GM12878 (cell line): ENCODE measurements around the gene REEP1. TPM values are rescaled to one million over a fixed set of nuclear protein-coding genes. Genes with fewer than 3 reads are reported as not detected.

ENCODE experiments used
- ATAC-seq: fragments of 200-7000 bp; cut with Tn5 transposase; 3 replicates; pipeline ENCODE4 v1.9.1; 2020; ENCODE audit warnings: mild to moderate bottlenecking, moderate library complexity
- BruUV-seq: library from RNA; stranded (reverse); fragments of 400-500 nt; replicated peaks from 2 replicates; lab custom pipeline; 2021; lab: Mats Ljungman, UMichigan
- CTCF ChIA-PET: fragments of 300-600 bp; sonication (Branson Sonifier 250); formaldehyde crosslinking; extraction: SDS; loops from one replicate; lab custom pipeline; 2021; ENCODE audit warnings: inconsistent platforms; lab: Yijun Ruan, JAX
- POLR2A ChIA-PET: fragments of 350-600 bp; formaldehyde crosslinking; extraction: SDS; loops from one replicate; lab custom pipeline; 2021; ENCODE audit warnings: inconsistent platforms; lab: Charles Lee
- RAD21 ChIA-PET: fragments of 300-600 bp; sonication (Branson Sonifier 250); formaldehyde crosslinking; loops from one replicate; lab custom pipeline; 2023; ENCODE audit warnings: antibody characterized with exemption; ENCODE audit not compliant: unreplicated experiment; lab: Charles Lee
- SMC1A ChIA-PET: fragments of 300-600 bp; sonication (Branson Sonifier 250); formaldehyde crosslinking; loops from one replicate; lab custom pipeline; 2023; ENCODE audit not compliant: unreplicated experiment, uncharacterized antibody; lab: Charles Lee
- DNase-seq: peaks from one replicate; pipeline ENCODE4 v3.0.0-alpha.2; 2011; ENCODE audit warnings: low read depth, low spot score
- FAIRE-seq: peaks from 3 replicates; lab custom pipeline; 2011; peaks lifted over from hg19 to GRCh38; lab: Jason Lieb, UNC
- H2AFZ ChIP-seq: 2 replicates; pipeline ENCODE4 v1.6.0; 2011; ENCODE audit warnings: low read depth, low read length, control low read depth; ENCODE audit not compliant: control insufficient read depth
- H3K27ac ChIP-seq: 2 replicates; pipeline ENCODE4 v1.5.1; 2011; ENCODE audit warnings: control low read depth; ENCODE audit not compliant: control insufficient read depth, insufficient read depth
- H3K27me3 ChIP-seq, 2 experiments: replicated peaks in 1 of 2; 2 replicates each; pipeline versions ENCODE4 v1.6.0 to v1.6.1; 2011; ENCODE audit warnings: low read length in 1 of 2; ENCODE audit not compliant: control insufficient read depth in 2 of 2, insufficient read depth in 2 of 2
- H3K36me3 ChIP-seq, 2 experiments: 2 replicates each; pipeline ENCODE4 v1.5.1; 2011; ENCODE audit warnings: low read length in 1 of 2; ENCODE audit not compliant: control insufficient read depth in 2 of 2, insufficient read depth in 2 of 2
- H3K4me1 ChIP-seq: 2 replicates; pipeline ENCODE4 v1.6.1; 2011; ENCODE audit warnings: mild to moderate bottlenecking, low read length, moderate library complexity, mixed read lengths; ENCODE audit not compliant: control insufficient read depth, insufficient read depth
- H3K4me2 ChIP-seq: 2 replicates; pipeline ENCODE4 v1.6.0; 2011; ENCODE audit warnings: control low read depth; ENCODE audit not compliant: control insufficient read depth, insufficient read depth
- H3K4me3 ChIP-seq: fragments of 200-600 bp; sonication (generic); 2 replicates; pipeline ENCODE4 v1.5.1; 2016
- H3K79me2 ChIP-seq: 2 replicates; pipeline ENCODE4 v1.6.0; 2011; ENCODE audit warnings: low read length; ENCODE audit not compliant: control insufficient read depth, insufficient read depth
- H3K9ac ChIP-seq: 2 replicates; pipeline ENCODE4 v1.8.0; 2011; ENCODE audit warnings: low read length, control low read depth, mixed read lengths; ENCODE audit not compliant: control insufficient read depth, insufficient read depth
- H3K9me3 ChIP-seq: replicated peaks from 3 replicates; pipeline ENCODE4 v1.5.1; 2011; ENCODE audit warnings: mild to moderate bottlenecking, low read length; ENCODE audit not compliant: control insufficient read depth, insufficient read depth
- H4K20me1 ChIP-seq: 2 replicates; pipeline ENCODE4 v1.6.0; 2011; ENCODE audit not compliant: control insufficient read depth, insufficient read depth
- CTCF ChIP-seq, 3 experiments: IDR thresholded peaks in 2 of 3; conservative IDR thresholded peaks in 1 of 3; 2 replicates each; pipeline ENCODE4 v1.5.1; 2011; ENCODE audit warnings: low read depth in 3 of 3, low read length in 3 of 3, mild to moderate bottlenecking in 3 of 3, control low read depth in 2 of 3, moderate library complexity in 2 of 3, inconsistent platforms in 1 of 3, mixed read lengths in 1 of 3; ENCODE audit not compliant: control insufficient read depth in 2 of 3, insufficient read depth in 1 of 3; ENCODE audit errors: extremely low read depth in 1 of 3
- E4F1 ChIP-seq: fragments of 450-650 bp; IDR thresholded peaks from 2 replicates; pipeline ENCODE4 v1.6.1; 2018; ENCODE audit warnings: borderline replicate concordance, mild to moderate bottlenecking; ENCODE audit not compliant: partially characterized antibody
- ELK1 ChIP-seq: IDR thresholded peaks from 2 replicates; pipeline ENCODE4 v1.6.1; 2012; ENCODE audit warnings: low read depth, low read length, improper control_type of control experiment
- JUNB ChIP-seq: IDR thresholded peaks from 2 replicates; pipeline ENCODE4 v1.6.1; 2016; ENCODE audit warnings: antibody characterized with exemption, mild to moderate bottlenecking
- KDM1A ChIP-seq: fragments of 200-600 bp; sonication (generic); IDR thresholded peaks from 2 replicates; pipeline ENCODE4 v1.6.1; 2016; ENCODE audit warnings: borderline replicate concordance
- NFXL1 ChIP-seq: fragments of 450-650 bp; IDR thresholded peaks from 2 replicates; pipeline ENCODE4 v1.6.1; 2017; ENCODE audit warnings: antibody characterized with exemption, mild to moderate bottlenecking, borderline replicate concordance
- NR2F1 ChIP-seq: fragments of 450-650 bp; conservative IDR thresholded peaks from 2 replicates; pipeline ENCODE4 v1.6.1; 2017; ENCODE audit warnings: mild to moderate bottlenecking
- RAD21 ChIP-seq: IDR thresholded peaks from 2 replicates; pipeline ENCODE4 v1.6.1; 2011; ENCODE audit warnings: mild to moderate bottlenecking, low read depth, low read length, moderate library complexity; ENCODE audit not compliant: insufficient read depth
- SIX5 ChIP-seq: IDR thresholded peaks from 2 replicates; pipeline ENCODE4 v1.6.1; 2011; ENCODE audit warnings: mild to moderate bottlenecking, low read depth, low read length, moderate library complexity; ENCODE audit not compliant: severe bottlenecking
- YY1 ChIP-seq: IDR thresholded peaks from 2 replicates; pipeline ENCODE4 v1.6.1; 2011; ENCODE audit warnings: low read depth, mild to moderate bottlenecking, low read length
- WGBS: methylation state at CpG from one replicate; pipeline ENCODE4 v1.1.6; 2016; ENCODE audit warnings: low lambda C conversion rate; ENCODE audit not compliant: insufficient replicate concordance, insufficient coverage; ENCODE audit errors: missing lambda C conversion rate; 5-methylcytosine and 5-hydroxymethylcytosine counted together
- in situ Hi-C: fragments of 300-500 bp; cut with MboI; formaldehyde crosslinking; loops from 9 replicates; pipeline ENCODE4 v1.14.3; 2018; ENCODE audit warnings: mixed read lengths
- intact Hi-C: fragments of 100-400 bp; cut with micrococcal nuclease; formaldehyde crosslinking; loops from one replicate; pipeline ENCODE4 v1.14.2; 2022; ENCODE audit not compliant: unreplicated experiment
- polyA plus RNA-seq, 11 experiments: library from polyadenylated mRNA; depleted of rRNA in 4 of 11; unstranded in 6 of 11; stranded (reverse) in 5 of 11; fragments of >200 nt; fragmentation: Nextera tagmentation in 4 of 11; fragmentation: Illumina TruSeq in 1 of 11; extraction: Ambion mirVana in 4 of 11; extraction: Trizol in 1 of 11; gene quantifications; 1 replicate in 1 of 11; 2 replicates in 10 of 11; pipeline versions ENCODE4 v1.2.1 to v1.2.3, GENCODE V29; 2011 to 2016; ENCODE audit warnings: inconsistent platforms in 2 of 11, missing spikeins in 2 of 11, low read depth in 1 of 11
- total RNA-seq, 4 experiments: library from RNA; depleted of rRNA in 3 of 4; stranded (reverse); fragments of >200 nt in 3 of 4; fragmentation: Illumina TruSeq in 1 of 4; extraction: Trizol in 1 of 4; gene quantifications; 2 replicates each; pipeline versions ENCODE4 v1.2.1 to v1.2.3, GENCODE V29; 2013 to 2021

REEP1 gene
- total and polyA plus RNA-seq, 10 of the 15 experiments (the other 5 are each of a cell fraction or from before 2014, with no cell fraction given) = 0.02 to 0.30 (median 0.09) TPM; not detected in 1

- intact Hi-C loops (no loop called here), in situ Hi-C loops (no loop called here)
- ChIA-PET RAD21 (interaction anchor here (0.9 to 2.7 kb wide), 5 partner anchors 23 to 150 kb away, joined by 3 to 26 read pairs (median 3); partner anchors contain the start of gene KDM3A), SMC1A (interaction anchor here (1.0 to 5.7 kb wide), 11 partner anchors 11 to 191 kb away, joined by 3 to 41 read pairs (median 4); no protein-coding TSS in a partner anchor), CTCF (interaction anchor here (0.6 to 11.7 kb wide), 18 partner anchors 9 to 327 kb away, joined by 3 to 232 read pairs (median 4); partner anchors contain the start of genes KDM3A and REEP1), POLR2A (interaction anchor here (0.6 to 0.9 kb wide), 2 partner anchors 14 to 143 kb away, joined by 3 to 4 read pairs; no protein-coding TSS in a partner anchor)
- TF ChIP-seq ELK1 (no peak), NFXL1 (no peak), JUNB (no peak), NR2F1 (no peak), E4F1 (no peak), RAD21 (0 out of 2 replicates have a peak, but pooled peaks have one; percentile 16), SIX5 (no peak), KDM1A (no peak), YY1 (peak; percentile 71), CTCF (IDR thresholded peaks at IDR 0.05 in 2 of 3, conservative IDR thresholded peaks at IDR 0.05 in 1 of 3; ENCODE audit: control insufficient read depth in 2 of 3, extremely low read depth in 1 of 3, insufficient read depth in 1 of 3, low read depth in 3 of 3, low read length in 3 of 3) (peak in 1 of 3 experiments; percentile 20; a peak in 1 of 6 replicates)
- H3K4me1 ChIP-seq = no peaks in the 10 kb centered on the region
- H3K4me3 ChIP-seq = no peak overlapping the region
- no peak overlapping the region for H3K9ac ChIP-seq
- no peak overlapping the region for H3K4me2 ChIP-seq
- no TSS peak for BruUV-seq
- peak; percentile 66 for ATAC-seq
- no peaks in the 10 kb centered on the region for H3K9me3 ChIP-seq
- no peaks in the 10 kb centered on the region for H3K36me3 ChIP-seq
- no peaks in the 10 kb centered on the region for H4K20me1 ChIP-seq
- no peak overlapping the region for H3K27ac ChIP-seq
- no peak for FAIRE-seq
- H3K79me2 ChIP-seq = no peaks in the 10 kb centered on the region
- no peaks in the 10 kb centered on the region for H3K27me3 ChIP-seq
- 36% methylated on average over 4 of the region's 4 CpGs for WGBS
- no peak overlapping the region for H2AFZ ChIP-seq
- DNase-seq = no peak
Measured at GRCh38 chr2:86372133-86372532, 34.7 kb upstream of the REEP1 start.
